Right cardiac atrium (tissue), 5 donors: ENCODE results near the gene WWOX. TPM values are rescaled to one million over a fixed set of nuclear protein-coding genes. Genes with fewer than 3 reads are reported as not detected.

Experiments
- ATAC-seq, 2 donors: fragments of 200-7000 bp; cut with Tn5 transposase; one replicate each; pipeline versions ENCODE4 v1.8.0 to v1.9.1; 2020; ENCODE audit warnings: moderate library complexity in 2 of 2, mild to moderate bottlenecking in 1 of 2
- DNase-seq, 3 donors: peaks; one replicate each; pipeline ENCODE4 v3.0.0-alpha.2; 2020
- H3K27ac ChIP-seq: one replicate; pipeline ENCODE4 v1.5.1; 2013; ENCODE audit warnings: mild to moderate bottlenecking, low read length, control low read depth, moderate library complexity
- H3K27me3 ChIP-seq: one replicate; pipeline ENCODE4 v1.6.1; 2013; ENCODE audit not compliant: control insufficient read depth, insufficient read depth
- H3K4me1 ChIP-seq: one replicate; pipeline ENCODE4 v1.6.1; 2013; ENCODE audit warnings: low read length; ENCODE audit not compliant: control insufficient read depth, insufficient read depth
- H3K4me3 ChIP-seq: one replicate; pipeline ENCODE4 v1.5.1; 2013; ENCODE audit warnings: low read length, control low read depth
- H3K9me3 ChIP-seq: one replicate; pipeline ENCODE4 v1.6.1; 2013; ENCODE audit warnings: low read length; ENCODE audit not compliant: control insufficient read depth
- WGBS: extraction: QIAGEN DNeasy Blood & Tissue Kit; methylation state at CpG from one replicate; pipeline ENCODE4 v1.1.7; 2013; 5-methylcytosine and 5-hydroxymethylcytosine counted together
- intact Hi-C, 4 donors: fragments of 100-400 bp; cut with DNase I; formaldehyde crosslinking; loops; one replicate each; pipeline versions ENCODE4 v1.11.0 to v1.14.0; 2022 to 2023
- polyA plus RNA-seq: library from polyadenylated mRNA; stranded (reverse); fragments of 200-250 nt; gene quantifications from one replicate; pipeline ENCODE4 v1.2.3, GENCODE V29; 2013
- total RNA-seq, 4 donors: library from RNA; stranded (reverse); fragmentation: NEBNext Ultra II Directional; extraction: Animal tissue kit (Norgen Biotek cat#: 25700); gene quantifications; one replicate each; pipeline ENCODE4 v1.2.1, GENCODE V29; 2021
- donor health status: healthy with polysubstance abuse.
- donor health status: DM: no; HTN: yes; CAD: no.
- donor health status: DM: no; HTN: no; CAD: no.
- donor health status: DM: no; HTN: yes; CAD: no; lungs with severe emphysema.
- donor health status: DM: yes; HTN: yes; CAD: no.

Gene WWOX
- total and polyA plus RNA-seq, 5 donors, result 6.0 to 14.9 (median 13.1) TPM

DNA sequence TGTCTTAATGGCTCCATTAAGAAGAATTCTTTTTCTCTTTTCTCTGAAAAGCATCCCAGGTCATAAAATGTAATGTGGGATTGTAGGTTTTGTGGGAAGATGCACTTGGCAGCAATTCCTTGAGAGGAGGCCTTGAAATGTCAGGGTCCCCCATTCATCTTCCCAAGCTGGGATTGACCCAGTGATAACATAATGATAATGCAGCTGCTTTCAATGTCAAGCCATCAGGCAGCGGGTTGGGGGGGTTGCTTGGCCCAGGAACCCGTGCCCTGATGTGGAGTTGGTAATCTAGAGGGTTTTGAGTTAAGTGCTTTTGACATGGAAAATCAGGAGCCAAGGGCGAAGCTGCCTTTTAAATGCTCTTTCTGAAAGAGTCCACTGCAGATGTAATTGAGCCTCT is 484.0 kb downstream of the WWOX start:
- ATAC-seq (no peak), DNase-seq (no peak)
- intact Hi-C loops, result no loop called here
- Histone ChIP-seq H3K27me3 (no peaks in the 10 kb centered on the region), H3K4me1 (no peaks in the 10 kb centered on the region), H3K9me3 (no peaks in the 10 kb centered on the region), H3K27ac (no peak overlapping the region), H3K4me3 (no peak overlapping the region)
- WGBS, result 92% methylated on average over 3 of the region's 3 CpGs

DNA sequence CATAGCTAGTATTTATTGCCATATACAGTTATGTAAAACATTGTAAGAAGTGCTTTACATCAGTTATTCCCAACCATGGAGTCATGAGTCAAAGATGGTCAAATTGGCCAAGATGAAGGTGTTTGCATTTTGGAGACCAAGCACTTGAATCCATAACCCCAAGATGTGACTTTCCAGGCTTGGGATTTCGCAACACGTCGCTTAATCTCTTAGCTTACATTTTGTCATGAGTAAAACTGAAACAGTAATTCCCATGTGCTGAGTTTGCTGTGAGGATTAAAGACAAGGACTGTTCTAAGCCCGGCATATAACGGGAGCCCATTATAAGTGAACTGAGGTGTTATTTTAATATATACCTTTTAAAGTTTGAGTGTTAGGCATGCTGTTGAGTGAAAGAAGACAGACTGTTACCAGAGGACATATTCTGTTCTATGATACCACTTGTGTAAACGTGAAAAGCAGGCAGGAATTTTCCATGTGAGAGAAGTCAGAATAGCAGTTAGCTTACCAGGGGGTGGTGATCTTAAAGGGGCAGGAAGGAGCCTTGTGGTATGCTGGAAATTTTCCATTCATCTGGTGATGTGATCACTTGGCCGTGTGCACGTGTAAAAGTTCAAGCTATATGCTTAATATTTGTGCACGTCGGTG is 484.9 kb downstream of the WWOX start:
- no peak for DNase-seq
- Histone ChIP-seq H3K9me3 (no peaks in the 10 kb centered on the region), H3K27me3 (no peaks in the 10 kb centered on the region), H3K4me3 (no peak overlapping the region), H3K4me1 (no peaks in the 10 kb centered on the region), H3K27ac (no peak overlapping the region)
- WGBS, result 82% methylated on average over 10 of the region's 10 CpGs
- intact Hi-C loops, result no loop called here
- no peak for ATAC-seq

DNA sequence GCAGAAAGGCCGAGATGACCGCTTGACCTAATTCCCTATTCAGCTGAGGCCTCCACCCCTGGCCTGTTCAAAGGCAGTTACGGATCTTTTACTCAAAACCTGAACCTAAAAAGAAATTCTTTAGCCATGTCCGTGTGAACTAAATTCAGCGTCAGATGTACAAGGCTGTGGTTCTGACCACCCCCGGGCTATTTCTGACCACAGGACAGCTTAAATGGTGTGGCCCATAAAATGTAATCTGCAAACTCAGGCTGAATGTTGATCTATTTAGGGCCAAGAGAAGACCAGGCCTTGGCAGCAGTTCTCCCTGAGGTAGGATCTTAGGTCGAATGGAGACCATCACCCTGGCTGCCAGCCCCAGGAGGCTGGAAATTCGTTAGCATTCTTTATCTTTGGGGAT is 485.5 kb downstream of the WWOX start:
- intact Hi-C loops, result no loop called here
- no peak for ATAC-seq
- no peak for DNase-seq

DNA sequence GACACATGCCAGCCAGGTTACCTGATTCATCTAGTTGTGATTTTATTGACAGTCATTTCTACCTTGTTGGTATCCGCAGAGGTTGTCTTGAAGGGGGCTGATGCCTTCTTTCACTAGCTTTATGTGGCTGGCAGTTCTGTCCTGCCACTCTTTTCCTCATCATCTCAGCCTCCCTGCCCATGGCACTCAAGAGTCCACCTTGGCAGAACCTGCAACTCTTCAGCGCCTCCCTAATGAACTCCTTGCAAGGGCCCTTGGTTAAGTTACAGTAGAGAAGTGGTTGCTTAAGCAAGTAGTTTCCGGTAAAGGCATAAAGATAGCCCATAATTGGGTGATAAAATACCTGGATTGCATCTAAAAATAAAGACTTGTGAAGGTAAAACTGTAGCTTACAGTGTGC is 489.9 kb downstream of the WWOX start:
- WGBS, result 98% methylated on average over 3 of the region's 3 CpGs
- no peaks in the 10 kb centered on the region for H3K4me1 ChIP-seq
- no peak overlapping the region for H3K4me3 ChIP-seq
- no peak for ATAC-seq
- H3K27me3 ChIP-seq, result no peaks in the 10 kb centered on the region
- H3K27ac ChIP-seq, result no peak overlapping the region
- no peaks in the 10 kb centered on the region for H3K9me3 ChIP-seq
- no peak for DNase-seq
- intact Hi-C loops, result no loop called here

More for the DNA sequence above, 485.5 kb downstream of the WWOX start:
- H3K27ac ChIP-seq, result no peak overlapping the region
- H3K4me3 ChIP-seq, result no peak overlapping the region
- no peaks in the 10 kb centered on the region for H3K4me1 ChIP-seq
- WGBS, result 89% methylated on average over 8 of the region's 8 CpGs
- H3K27me3 ChIP-seq, result no peaks in the 10 kb centered on the region
- no peaks in the 10 kb centered on the region for H3K9me3 ChIP-seq

DNA sequence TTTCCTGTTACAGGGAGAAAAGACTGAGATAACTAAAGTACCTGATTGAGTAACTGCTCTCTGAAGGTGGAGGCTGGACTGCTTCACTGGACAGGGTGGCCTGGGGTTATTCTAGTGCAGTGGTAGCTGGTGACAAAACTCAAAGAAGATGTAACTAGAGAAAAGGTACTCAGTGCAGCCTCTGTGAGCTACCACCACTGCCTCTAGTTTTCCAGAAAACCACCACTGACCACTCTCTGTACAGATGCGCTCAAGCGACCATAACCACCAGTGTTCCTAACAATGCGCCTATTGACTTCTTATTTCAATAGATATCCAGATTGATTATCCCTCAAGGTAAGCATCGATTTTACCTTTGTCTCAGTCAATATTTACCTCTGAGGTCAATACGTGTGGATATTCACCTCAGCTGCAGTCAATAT is 492.2 kb downstream of the WWOX start:
- no peaks in the 10 kb centered on the region for H3K9me3 ChIP-seq

DNA sequence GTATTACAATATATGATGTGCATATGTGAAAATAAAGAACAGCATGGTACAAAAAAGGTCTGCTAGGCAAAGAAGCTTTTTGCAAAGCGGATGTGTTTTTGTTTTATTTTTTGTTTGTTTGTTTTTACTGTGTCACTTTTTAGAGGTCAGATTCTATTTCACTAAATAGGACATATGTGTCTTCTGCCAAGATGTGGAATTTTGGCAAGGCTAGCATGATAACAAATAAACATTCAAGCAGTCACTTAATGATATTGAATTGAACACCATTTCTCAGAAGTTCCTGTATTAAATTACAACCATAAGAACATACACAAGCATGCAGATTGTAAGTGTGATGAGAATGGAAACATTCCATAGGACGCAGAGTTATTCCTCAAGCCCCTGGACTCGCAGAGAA is 492.7 kb downstream of the WWOX start:
- DNase-seq, result no peak
- Histone ChIP-seq H3K9me3 (no peaks in the 10 kb centered on the region), H3K27ac (no peak overlapping the region), H3K4me3 (no peak overlapping the region), H3K4me1 (no peaks in the 10 kb centered on the region), H3K27me3 (no peaks in the 10 kb centered on the region)
- WGBS, result 91% methylated on average over 3 of the region's 3 CpGs
- intact Hi-C loops, result no loop called here
- no peak for ATAC-seq

More for the DNA sequence above, 492.2 kb downstream of the WWOX start:
- H3K4me1 ChIP-seq, result no peaks in the 10 kb centered on the region
- H3K4me3 ChIP-seq, result no peak overlapping the region
- no peak for DNase-seq
- no peak for ATAC-seq
- intact Hi-C loops, result no loop called here
- no peak overlapping the region for H3K27ac ChIP-seq
- H3K27me3 ChIP-seq, result no peaks in the 10 kb centered on the region
- WGBS, result 96% methylated on average over 5 of the region's 5 CpGs

DNA sequence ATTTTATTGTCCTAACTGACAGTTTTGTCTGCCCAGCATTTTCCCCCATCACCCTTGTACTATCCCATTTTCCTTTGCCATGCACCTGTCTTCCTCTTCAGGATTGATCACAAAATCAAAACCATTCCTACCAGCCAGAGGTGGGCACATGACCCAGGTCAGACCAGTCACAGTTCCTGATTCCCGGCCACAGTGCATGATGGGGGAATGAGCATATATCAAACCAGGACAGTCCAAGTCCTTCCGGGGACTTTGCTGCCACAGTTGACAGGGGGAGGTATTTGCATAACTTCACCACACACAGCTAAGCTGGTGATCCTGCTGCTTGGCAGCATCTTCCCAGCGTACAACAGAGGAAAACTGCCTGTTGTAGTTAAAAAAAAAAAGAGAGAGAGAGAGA is 493.9 kb downstream of the WWOX start:
- ATAC-seq, result no peak
- intact Hi-C loops, result no loop called here
- Histone ChIP-seq H3K27ac (no peak overlapping the region), H3K27me3 (no peaks in the 10 kb centered on the region), H3K4me1 (no peaks in the 10 kb centered on the region), H3K4me3 (no peak overlapping the region), H3K9me3 (no peaks in the 10 kb centered on the region)
- DNase-seq, result no peak
- WGBS, result 91% methylated on average over 3 of the region's 3 CpGs

DNA sequence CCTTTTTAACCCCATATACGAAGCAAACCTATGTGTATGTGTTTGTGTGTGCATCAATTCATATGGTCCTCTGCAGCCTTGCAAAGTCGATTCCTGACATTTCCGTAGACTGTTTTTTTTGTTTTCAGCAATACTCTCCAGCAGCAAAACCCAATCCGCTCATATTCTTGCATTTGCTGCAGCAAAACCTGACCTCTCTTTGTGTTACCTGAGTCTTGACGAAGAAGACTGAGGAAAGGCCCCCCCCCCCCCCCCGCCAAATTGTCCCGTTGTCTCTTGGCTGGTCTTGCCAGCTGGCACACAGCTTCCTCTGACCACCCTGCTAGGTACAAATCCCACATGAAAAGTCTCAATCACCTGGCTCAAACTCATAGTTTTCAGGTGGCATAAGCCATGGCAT is 494.7 kb downstream of the WWOX start:
- WGBS, result 73% methylated on average over 7 of the region's 7 CpGs
- Histone ChIP-seq H3K4me3 (no peak overlapping the region), H3K27me3 (no peaks in the 10 kb centered on the region), H3K4me1 (no peaks in the 10 kb centered on the region), H3K27ac (no peak overlapping the region), H3K9me3 (no peaks in the 10 kb centered on the region)
- intact Hi-C loops, result no loop called here
- ATAC-seq (no peak), DNase-seq (no peak)

DNA sequence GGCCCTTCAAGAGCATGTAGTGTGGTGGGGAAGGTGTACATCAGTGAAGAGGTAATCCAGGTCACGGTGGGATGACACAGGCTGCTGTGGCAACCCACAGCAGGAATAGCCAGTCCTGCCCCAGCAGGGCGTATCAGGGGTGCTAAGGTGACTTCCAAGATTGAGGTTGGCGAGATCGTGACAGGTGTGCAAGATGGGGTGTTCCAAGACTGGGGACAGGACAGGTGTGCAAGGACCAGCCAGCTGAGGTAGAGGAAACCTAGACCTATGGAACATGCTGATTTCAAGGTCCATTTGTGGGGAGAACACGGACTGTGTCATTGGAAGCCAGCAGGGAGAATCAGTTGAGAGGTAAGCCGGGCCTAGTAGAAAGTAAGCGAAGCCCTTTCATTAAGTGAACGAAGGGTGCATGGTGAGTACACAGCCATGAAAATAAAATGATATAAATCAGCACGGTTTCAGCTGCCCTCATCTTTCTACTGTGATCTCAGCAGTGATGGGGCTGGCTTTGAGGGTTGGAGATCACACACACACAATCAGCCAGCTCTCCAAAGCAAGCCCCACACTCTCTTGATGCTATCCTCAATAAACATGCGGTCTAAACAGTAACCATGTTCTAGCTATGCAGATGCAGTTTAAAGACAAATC is 497.0 kb downstream of the WWOX start:
- WGBS, result 95% methylated on average over 10 of the region's 10 CpGs
- Histone ChIP-seq H3K4me1 (no peaks in the 10 kb centered on the region), H3K9me3 (no peaks in the 10 kb centered on the region), H3K4me3 (no peak overlapping the region), H3K27me3 (no peaks in the 10 kb centered on the region), H3K27ac (no peak overlapping the region)
- intact Hi-C loops, result no loop called here
- DNase-seq (no peak), ATAC-seq (no peak)

DNA sequence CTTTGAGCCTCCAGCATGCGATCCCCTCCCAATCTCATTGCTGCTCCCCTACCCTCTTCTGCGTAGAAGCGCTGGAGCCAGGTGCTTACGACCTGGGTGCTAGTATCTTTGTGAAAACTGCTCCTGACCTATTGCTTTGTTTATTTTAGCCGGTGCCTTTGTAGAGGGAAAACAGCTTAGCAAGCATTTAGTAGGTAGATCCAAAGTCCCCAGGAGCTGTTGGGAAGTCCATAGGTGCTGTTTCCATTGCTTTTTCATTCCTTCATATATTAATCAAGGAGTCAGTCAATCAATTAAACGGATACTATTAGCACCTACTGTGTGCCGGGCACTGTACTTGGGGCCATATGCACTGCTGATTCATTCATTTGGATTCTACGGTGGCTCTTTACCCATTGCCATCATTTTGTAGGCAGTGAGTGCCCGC is 497.6 kb downstream of the WWOX start:
- H3K27me3 ChIP-seq, result no peaks in the 10 kb centered on the region
- H3K9me3 ChIP-seq, result no peaks in the 10 kb centered on the region
- H3K4me3 ChIP-seq, result no peak overlapping the region
- no peak overlapping the region for H3K27ac ChIP-seq
- intact Hi-C loops, result no loop called here
- no peak for ATAC-seq
- DNase-seq, result no peak
- 97% methylated on average over 9 of the region's 9 CpGs for WGBS
- H3K4me1 ChIP-seq, result no peaks in the 10 kb centered on the region

DNA sequence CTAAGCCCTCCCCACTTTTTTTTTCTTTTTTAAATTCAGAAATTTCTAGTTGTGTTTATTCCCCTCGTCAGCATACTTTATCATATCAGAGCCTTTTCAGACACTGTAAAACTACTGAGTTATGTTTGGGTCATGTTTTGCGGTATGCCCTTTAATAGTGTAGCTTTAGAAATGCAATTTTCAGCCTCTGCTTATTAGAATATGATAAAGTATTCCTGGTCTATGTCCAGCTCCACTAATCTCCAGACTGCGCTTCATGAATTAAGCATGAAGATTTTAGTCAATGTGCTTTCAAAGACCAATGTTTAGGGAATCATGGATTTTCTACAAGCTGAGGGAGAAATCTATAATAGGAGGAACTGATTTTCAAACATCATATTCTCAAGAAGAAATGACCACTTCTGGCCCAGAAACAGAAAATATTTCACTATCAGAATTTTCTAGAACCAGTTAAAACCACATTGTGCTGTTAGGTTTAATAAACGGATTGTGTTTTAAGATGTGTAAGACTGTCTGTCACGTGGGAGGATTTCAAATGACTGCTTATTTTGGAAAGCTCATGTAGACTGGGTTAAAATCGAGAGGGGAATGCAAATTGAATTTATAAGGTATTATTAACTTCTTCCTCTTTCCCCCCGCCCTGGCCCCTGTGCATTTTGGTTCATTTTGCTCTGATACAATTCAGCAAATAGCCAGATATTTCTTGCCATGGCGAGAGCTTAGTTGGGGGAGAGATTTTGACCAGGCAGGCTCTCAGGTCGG is 498.5 kb downstream of the WWOX start:
- DNase-seq (no peak), ATAC-seq (no peak)
- WGBS, result 80% methylated on average over 9 of the region's 9 CpGs
- H3K27me3 ChIP-seq, result no peaks in the 10 kb centered on the region
- H3K4me1 ChIP-seq, result no peaks in the 10 kb centered on the region
- no peak overlapping the region for H3K27ac ChIP-seq
- no peak overlapping the region for H3K4me3 ChIP-seq
- intact Hi-C loops, result no loop called here
- no peaks in the 10 kb centered on the region for H3K9me3 ChIP-seq
